Astrocyte (in vitro differentiated cells and primary cell): ENCODE measurements around the gene CD5L.

Experiments used
- CTCF ChIP-seq: IDR thresholded peaks from 2 replicates; pipeline ENCODE4 v1.5.1; 2011; ENCODE audit warnings: low read depth, mild to moderate bottlenecking, inconsistent platforms, low read length, moderate library complexity; ENCODE audit not compliant: insufficient read depth
- EZH2 ChIP-seq: IDR thresholded peaks from 2 replicates; pipeline ENCODE4 v1.6.1; 2012; ENCODE audit warnings: mild to moderate bottlenecking, low read length, inconsistent platforms; ENCODE audit not compliant: insufficient read depth

- TF ChIP-seq CTCF (no peak), EZH2 (no peak)
Observed at GRCh38 chr1:157829210-157829609, 12.4 kb downstream of the CD5L start.
